PC-3 (cell line): ENCODE results near the gene KCNJ11.

ENCODE experiments used
- EZH2 ChIP-seq: fragments of 300-600 bp; sonication (generic); IDR thresholded peaks from one replicate; pipeline ENCODE4 v1.6.1; 2017; ENCODE audit warnings: antibody characterized with exemption, mild to moderate bottlenecking, low read length; ENCODE audit not compliant: unreplicated experiment
- EZH2phosphoT487 ChIP-seq: fragments of 300-600 bp; sonication (generic); IDR thresholded peaks from 2 replicates; pipeline ENCODE4 v1.6.1; 2018; ENCODE audit warnings: mild to moderate bottlenecking, antibody characterized with exemption, low read length, borderline replicate concordance
- TF ChIP-seq, protein P1 (sequence below): fragments of 300-600 bp; sonication (generic); conservative IDR thresholded peaks from 2 replicates; pipeline ENCODE4 v1.5.1; 2017; ENCODE audit warnings: antibody characterized with exemption, low read depth, mild to moderate bottlenecking, low read length

DNA sequence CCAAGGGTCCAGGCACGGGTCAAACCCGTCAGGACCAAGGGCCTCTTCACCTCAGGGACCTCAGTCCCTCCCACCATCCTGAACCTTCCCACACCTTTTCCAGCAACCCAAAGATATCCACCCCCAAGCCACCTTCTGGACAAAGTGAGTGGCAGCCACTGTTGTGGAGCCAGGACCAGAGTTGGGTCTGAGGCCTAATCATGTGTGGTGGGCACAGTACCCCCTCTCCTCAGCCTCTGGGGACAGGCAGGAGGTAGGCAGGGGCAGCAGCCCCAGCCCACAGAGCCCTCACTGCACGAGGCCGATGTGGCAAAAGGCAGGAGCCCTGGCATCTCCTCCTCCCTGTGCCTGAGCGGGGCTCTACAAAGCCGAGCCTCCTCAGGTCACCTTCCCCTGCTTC is 2.5 kb downstream of the KCNJ11 start:
- TF ChIP-seq, protein P1, sequence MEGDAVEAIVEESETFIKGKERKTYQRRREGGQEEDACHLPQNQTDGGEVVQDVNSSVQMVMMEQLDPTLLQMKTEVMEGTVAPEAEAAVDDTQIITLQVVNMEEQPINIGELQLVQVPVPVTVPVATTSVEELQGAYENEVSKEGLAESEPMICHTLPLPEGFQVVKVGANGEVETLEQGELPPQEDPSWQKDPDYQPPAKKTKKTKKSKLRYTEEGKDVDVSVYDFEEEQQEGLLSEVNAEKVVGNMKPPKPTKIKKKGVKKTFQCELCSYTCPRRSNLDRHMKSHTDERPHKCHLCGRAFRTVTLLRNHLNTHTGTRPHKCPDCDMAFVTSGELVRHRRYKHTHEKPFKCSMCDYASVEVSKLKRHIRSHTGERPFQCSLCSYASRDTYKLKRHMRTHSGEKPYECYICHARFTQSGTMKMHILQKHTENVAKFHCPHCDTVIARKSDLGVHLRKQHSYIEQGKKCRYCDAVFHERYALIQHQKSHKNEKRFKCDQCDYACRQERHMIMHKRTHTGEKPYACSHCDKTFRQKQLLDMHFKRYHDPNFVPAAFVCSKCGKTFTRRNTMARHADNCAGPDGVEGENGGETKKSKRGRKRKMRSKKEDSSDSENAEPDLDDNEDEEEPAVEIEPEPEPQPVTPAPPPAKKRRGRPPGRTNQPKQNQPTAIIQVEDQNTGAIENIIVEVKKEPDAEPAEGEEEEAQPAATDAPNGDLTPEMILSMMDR: no peak
- TF ChIP-seq EZH2phosphoT487 (no peak), EZH2 (no peak)
